Activated CD8-positive, alpha-beta T cell treated with anti-CD3 and anti-CD28 coated beads for 36 hours (primary cell): ENCODE data around the gene ELAC2. TPM values are rescaled to one million over a fixed set of nuclear protein-coding genes. Genes with fewer than 3 reads are reported as not detected.

Experiments used
- ATAC-seq: fragments of 200-7000 bp; cut with Tn5 transposase; one replicate; pipeline ENCODE4 v1.10.0; 2021; ENCODE audit warnings: mild to moderate bottlenecking, moderate library complexity
- CTCF ChIA-PET: fragments of 350-600 bp; sonication (Branson Sonifier 250); formaldehyde crosslinking; loops from one replicate; lab custom pipeline; 2021; ENCODE audit warnings: antibody characterized with exemption; lab: Charles Lee
- POLR2A ChIA-PET: fragments of 350-600 bp; sonication (Branson Sonifier 250); formaldehyde crosslinking; loops from one replicate; lab custom pipeline; 2021; ENCODE audit warnings: antibody characterized with exemption; lab: Charles Lee
- DNase-seq: peaks from one replicate; pipeline ENCODE4 v3.0.0-alpha.2; 2020
- H3K27ac Mint-ChIP-seq: one replicate; pipeline ENCODE4 v1.8.0; 2021; ENCODE audit warnings: mild to moderate bottlenecking, mixed read lengths
- H3K27me3 Mint-ChIP-seq: one replicate; pipeline ENCODE4 v1.8.0; 2021; ENCODE audit warnings: mixed read lengths
- H3K36me3 Mint-ChIP-seq: one replicate; pipeline ENCODE4 v1.8.0; 2021; ENCODE audit warnings: low read depth, mixed read lengths
- H3K4me1 Mint-ChIP-seq: one replicate; pipeline ENCODE4 v1.8.0; 2021; ENCODE audit warnings: low read depth, mixed read lengths
- H3K4me3 Mint-ChIP-seq: one replicate; pipeline ENCODE4 v1.8.0; 2021; ENCODE audit warnings: mild to moderate bottlenecking, moderate library complexity, mixed read lengths
- H3K9me3 Mint-ChIP-seq: one replicate; pipeline ENCODE4 v1.8.0; 2021; ENCODE audit warnings: mixed read lengths
- CTCF ChIP-seq: fragments of 200-600 bp; IDR thresholded peaks from one replicate; pipeline ENCODE4 v1.8.0; 2022; ENCODE audit warnings: antibody characterized with exemption, mild to moderate bottlenecking
- intact Hi-C: fragments of 100-400 bp; cut with micrococcal nuclease; formaldehyde crosslinking; loops from one replicate; pipeline ENCODE4 v1.10.0; 2022
- total RNA-seq, 2 experiments: library from RNA; stranded (reverse); gene quantifications; one replicate each; pipeline ENCODE4 v1.2.3, GENCODE V29; 2021

ELAC2 gene
- total RNA-seq, 2 experiments from 2014 or later: 60.1 to 67.6 TPM

GRCh38 chr17:13024526-13025257 is 6.9 kb upstream of the ELAC2 start:
- H3K4me3 Mint-ChIP-seq: no peak overlapping the region
- CTCF ChIA-PET: interaction anchor here (1.0 to 1.2 kb wide), 2 partner anchors 20 to 71 kb away, joined by 3 to 4 read pairs; no protein-coding TSS in a partner anchor
- peak; percentile 90 for TF ChIP-seq CTCF

GRCh38 chr17:13024016-13024415 is 6.2 kb upstream of the ELAC2 start:
- Mint-ChIP-seq H3K4me3 (no peak overlapping the region), H3K27me3 (peaks cover 8% of the 10 kb centered on the region), H3K9me3 (no peaks in the 10 kb centered on the region), H3K4me1 (peaks cover 4% of the 10 kb centered on the region), H3K36me3 (no peaks in the 10 kb centered on the region), H3K27ac (no peak overlapping the region)
- TF ChIP-seq CTCF: no peak
- ATAC-seq (no peak), DNase-seq (no peak)
- POLR2A ChIA-PET: interaction anchor here (0.7 kb wide), 1 partner anchor 24 kb away, joined by 3 read pairs; no protein-coding TSS in a partner anchor
- intact Hi-C loops: no loop called here
- CTCF ChIA-PET: interaction anchor here (1.2 to 1.5 kb wide), 2 partner anchors 8 to 19 kb away, joined by 3 to 11 read pairs; no protein-coding TSS in a partner anchor

More at GRCh38 chr17:13024526-13025257, 6.9 kb upstream of the ELAC2 start:
- POLR2A ChIA-PET: interaction anchor here (0.7 kb wide), 1 partner anchor 24 kb away, joined by 3 read pairs; no protein-coding TSS in a partner anchor
- no peaks in the 10 kb centered on the region for H3K9me3 Mint-ChIP-seq
- H3K4me1 Mint-ChIP-seq: peaks cover 4% of the 10 kb centered on the region
- ATAC-seq (peak; percentile 100), DNase-seq (peak; percentile 70)
- peaks cover 8% of the 10 kb centered on the region for H3K27me3 Mint-ChIP-seq
- intact Hi-C loops: no loop called here
- H3K36me3 Mint-ChIP-seq: no peaks in the 10 kb centered on the region
- no peak overlapping the region for H3K27ac Mint-ChIP-seq

- peak; percentile 17 for ATAC-seq
- peaks cover 32% of the 10 kb centered on the region for H3K4me1 Mint-ChIP-seq
- POLR2A ChIA-PET: interaction anchor here (0.6 to 2.8 kb wide), 6 partner anchors 9 to 1304 kb away, joined by 3 to 11 read pairs (median 6); no protein-coding TSS in a partner anchor
Measured at GRCh38 chr17:13016881-13017654, 759 bp downstream of the ELAC2 start.

GRCh38 chr17:13014801-13015200 is 3.0 kb downstream of the ELAC2 start:
- intact Hi-C loops: no loop called here
- Mint-ChIP-seq H3K9me3 (no peaks in the 10 kb centered on the region), H3K4me3 (no peak overlapping the region), H3K27ac (no peak overlapping the region), H3K36me3 (peaks cover 58% of the 10 kb centered on the region), H3K4me1 (peaks cover 34% of the 10 kb centered on the region), H3K27me3 (no peaks in the 10 kb centered on the region)
- ChIA-PET POLR2A (no interaction called here), CTCF (interaction anchor here (3.0 to 11.3 kb wide), 2 partner anchors 12 to 17 kb away, joined by 11 to 214 read pairs; no protein-coding TSS in a partner anchor)
- no peak for ATAC-seq
- DNase-seq: no peak
- no peak for TF ChIP-seq CTCF

More at GRCh38 chr17:13016881-13017654, 759 bp downstream of the ELAC2 start:
- Mint-ChIP-seq H3K27ac (peak overlapping the region; percentile 96), H3K27me3 (no peaks in the 10 kb centered on the region), H3K4me3 (peak overlapping the region; percentile 90), H3K9me3 (no peaks in the 10 kb centered on the region), H3K36me3 (peaks cover 40% of the 10 kb centered on the region)
- DNase-seq: no peak
- CTCF ChIA-PET: interaction anchor here (1.4 to 11.3 kb wide), 3 partner anchors 13 to 15 kb away, joined by 4 to 214 read pairs (median 7); no protein-coding TSS in a partner anchor
- intact Hi-C loops: no loop called here
- no peak for TF ChIP-seq CTCF
